GM19372 (cell line): ENCODE measurements around the gene USP17L27.
"Not testable (repeated sequence)": the region's sequence is repeated elsewhere in the genome, so short reads cannot be mapped to it uniquely, and the experiment has no call there.

ENCODE experiments used
- ATAC-seq: cut with Tn5 transposase; IDR thresholded peaks from one replicate; pipeline ENCODE4 v1.9.1; 2021; ENCODE audit warnings: mild to moderate bottlenecking, low read depth, moderate library complexity; ENCODE audit not compliant: unreplicated experiment

The USP17L27 gene, protein sequence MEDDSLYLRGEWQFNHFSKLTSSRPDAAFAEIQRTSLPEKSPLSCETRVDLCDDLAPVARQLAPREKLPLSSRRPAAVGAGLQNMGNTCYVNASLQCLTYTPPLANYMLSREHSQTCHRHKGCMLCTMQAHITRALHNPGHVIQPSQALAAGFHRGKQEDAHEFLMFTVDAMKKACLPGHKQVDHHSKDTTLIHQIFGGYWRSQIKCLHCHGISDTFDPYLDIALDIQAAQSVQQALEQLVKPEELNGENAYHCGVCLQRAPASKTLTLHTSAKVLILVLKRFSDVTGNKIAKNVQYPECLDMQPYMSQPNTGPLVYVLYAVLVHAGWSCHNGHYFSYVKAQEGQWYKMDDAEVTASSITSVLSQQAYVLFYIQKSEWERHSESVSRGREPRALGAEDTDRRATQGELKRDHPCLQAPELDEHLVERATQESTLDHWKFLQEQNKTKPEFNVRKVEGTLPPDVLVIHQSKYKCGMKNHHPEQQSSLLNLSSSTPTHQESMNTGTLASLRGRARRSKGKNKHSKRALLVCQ

DNA sequence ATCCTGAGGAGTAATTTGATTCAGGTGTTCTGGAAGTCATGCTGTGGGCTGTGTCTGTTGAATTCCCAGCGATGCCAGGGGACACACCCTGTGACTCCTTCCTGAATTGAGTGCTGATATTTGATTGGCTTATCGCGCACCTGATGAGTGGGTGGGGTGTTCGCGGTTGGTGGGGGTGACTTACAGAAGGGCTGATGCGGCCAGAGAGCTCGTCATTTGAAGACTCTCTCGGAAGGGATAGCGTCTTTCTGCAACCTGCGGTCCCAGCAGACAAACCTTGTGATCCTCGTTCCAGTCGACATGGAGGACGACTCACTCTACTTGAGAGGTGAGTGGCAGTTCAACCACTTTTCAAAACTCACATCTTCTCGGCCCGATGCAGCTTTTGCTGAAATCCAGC, at the start of gene USP17L27:
TSS of gene USP17L27 (plus strand) at position 301 of the 400 bp plus-strand sequence. CDS start at position 301, 0 bp downstream.
- not testable (repeated sequence) for ATAC-seq

DNA sequence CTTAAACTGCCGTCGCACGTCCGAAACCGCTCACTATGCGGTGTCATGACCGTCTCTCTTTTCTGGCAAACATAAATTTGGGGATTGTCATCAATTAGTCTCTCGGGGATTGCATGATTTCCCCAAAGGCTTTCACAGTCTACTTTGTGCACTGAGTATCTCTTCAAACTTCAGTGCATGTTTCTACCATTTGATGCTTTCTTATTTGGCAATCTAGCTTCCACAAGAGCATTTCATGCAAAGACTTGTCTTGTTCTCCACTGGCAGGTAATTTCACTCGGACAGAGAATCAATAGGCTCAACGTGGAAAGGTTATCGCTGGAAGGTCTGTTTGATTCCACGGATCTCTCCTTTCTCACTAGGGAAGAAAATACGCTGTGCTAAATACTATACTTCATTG, 19.8 kb upstream of the USP17L27 start:
- not testable (repeated sequence) for ATAC-seq

DNA sequence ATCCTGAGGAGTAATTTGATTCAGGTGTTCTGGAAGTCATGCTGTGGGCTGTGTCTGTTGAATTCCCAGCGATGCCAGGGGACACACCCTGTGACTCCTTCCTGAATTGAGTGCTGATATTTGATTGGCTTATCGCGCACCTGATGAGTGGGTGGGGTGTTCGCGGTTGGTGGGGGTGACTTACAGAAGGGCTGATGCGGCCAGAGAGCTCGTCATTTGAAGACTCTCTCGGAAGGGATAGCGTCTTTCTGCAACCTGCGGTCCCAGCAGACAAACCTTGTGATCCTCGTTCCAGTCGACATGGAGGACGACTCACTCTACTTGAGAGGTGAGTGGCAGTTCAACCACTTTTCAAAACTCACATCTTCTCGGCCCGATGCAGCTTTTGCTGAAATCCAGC, 19.1 kb upstream of the USP17L27 start, which contains the start of gene USP17L24:
TSS of gene USP17L24 (plus strand) at position 301 of the 400 bp plus-strand sequence. CDS start at position 301, 0 bp downstream.
- not testable (repeated sequence) for ATAC-seq

DNA sequence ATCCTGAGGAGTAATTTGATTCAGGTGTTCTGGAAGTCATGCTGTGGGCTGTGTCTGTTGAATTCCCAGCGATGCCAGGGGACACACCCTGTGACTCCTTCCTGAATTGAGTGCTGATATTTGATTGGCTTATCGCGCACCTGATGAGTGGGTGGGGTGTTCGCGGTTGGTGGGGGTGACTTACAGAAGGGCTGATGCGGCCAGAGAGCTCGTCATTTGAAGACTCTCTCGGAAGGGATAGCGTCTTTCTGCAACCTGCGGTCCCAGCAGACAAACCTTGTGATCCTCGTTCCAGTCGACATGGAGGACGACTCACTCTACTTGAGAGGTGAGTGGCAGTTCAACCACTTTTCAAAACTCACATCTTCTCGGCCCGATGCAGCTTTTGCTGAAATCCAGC, 14.3 kb upstream of the USP17L27 start, which contains the start of gene USP17L25:
TSS of gene USP17L25 (plus strand) at position 301 of the 400 bp plus-strand sequence. CDS start at position 301, 0 bp downstream.
- not testable (repeated sequence) for ATAC-seq

DNA sequence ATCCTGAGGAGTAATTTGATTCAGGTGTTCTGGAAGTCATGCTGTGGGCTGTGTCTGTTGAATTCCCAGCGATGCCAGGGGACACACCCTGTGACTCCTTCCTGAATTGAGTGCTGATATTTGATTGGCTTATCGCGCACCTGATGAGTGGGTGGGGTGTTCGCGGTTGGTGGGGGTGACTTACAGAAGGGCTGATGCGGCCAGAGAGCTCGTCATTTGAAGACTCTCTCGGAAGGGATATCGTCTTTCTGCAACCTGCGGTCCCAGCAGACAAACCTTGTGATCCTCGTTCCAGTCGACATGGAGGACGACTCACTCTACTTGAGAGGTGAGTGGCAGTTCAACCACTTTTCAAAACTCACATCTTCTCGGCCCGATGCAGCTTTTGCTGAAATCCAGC, 9.6 kb upstream of the USP17L27 start, which contains the start of gene USP17L26:
TSS of gene USP17L26 (plus strand) at position 301 of the 400 bp plus-strand sequence. CDS start at position 301, 0 bp downstream.
- ATAC-seq: not testable (repeated sequence)

DNA sequence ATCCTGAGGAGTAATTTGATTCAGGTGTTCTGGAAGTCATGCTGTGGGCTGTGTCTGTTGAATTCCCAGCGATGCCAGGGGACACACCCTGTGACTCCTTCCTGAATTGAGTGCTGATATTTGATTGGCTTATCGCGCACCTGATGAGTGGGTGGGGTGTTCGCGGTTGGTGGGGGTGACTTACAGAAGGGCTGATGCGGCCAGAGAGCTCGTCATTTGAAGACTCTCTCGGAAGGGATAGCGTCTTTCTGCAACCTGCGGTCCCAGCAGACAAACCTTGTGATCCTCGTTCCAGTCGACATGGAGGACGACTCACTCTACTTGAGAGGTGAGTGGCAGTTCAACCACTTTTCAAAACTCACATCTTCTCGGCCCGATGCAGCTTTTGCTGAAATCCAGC, 4.8 kb upstream of the USP17L27 start, which contains the start of gene USP17L5:
TSS of gene USP17L5 (plus strand) at position 301 of the 400 bp plus-strand sequence. CDS start at position 301, 0 bp downstream.
- ATAC-seq: not testable (repeated sequence)

DNA sequence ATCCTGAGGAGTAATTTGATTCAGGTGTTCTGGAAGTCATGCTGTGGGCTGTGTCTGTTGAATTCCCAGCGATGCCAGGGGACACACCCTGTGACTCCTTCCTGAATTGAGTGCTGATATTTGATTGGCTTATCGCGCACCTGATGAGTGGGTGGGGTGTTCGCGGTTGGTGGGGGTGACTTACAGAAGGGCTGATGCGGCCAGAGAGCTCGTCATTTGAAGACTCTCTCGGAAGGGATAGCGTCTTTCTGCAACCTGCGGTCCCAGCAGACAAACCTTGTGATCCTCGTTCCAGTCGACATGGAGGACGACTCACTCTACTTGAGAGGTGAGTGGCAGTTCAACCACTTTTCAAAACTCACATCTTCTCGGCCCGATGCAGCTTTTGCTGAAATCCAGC, 4.6 kb downstream of the USP17L27 start, which contains the start of gene USP17L28:
TSS of gene USP17L28 (plus strand) at position 301 of the 400 bp plus-strand sequence. CDS start at position 301, 0 bp downstream.
- not testable (repeated sequence) for ATAC-seq

DNA sequence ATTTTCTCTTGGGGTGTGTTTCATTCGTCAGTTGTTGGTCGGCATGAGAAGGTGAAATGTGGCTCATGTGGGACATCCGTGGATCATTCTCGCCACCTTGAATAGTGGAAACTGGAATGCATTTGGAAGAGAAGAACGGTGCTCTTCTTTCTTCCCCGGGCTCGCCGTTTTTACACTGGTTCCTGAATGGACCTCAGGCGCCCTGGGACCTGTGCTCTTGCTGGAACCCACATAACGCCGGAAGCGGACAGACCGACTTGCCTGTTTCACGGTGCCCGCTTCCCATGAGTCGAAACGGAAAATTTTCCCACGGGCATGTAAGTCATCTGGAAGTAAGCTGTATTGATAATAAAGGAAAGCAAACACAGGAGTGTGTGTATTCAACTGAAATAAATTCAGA, 6.9 kb downstream of the USP17L27 start:
- not testable (repeated sequence) for ATAC-seq

DNA sequence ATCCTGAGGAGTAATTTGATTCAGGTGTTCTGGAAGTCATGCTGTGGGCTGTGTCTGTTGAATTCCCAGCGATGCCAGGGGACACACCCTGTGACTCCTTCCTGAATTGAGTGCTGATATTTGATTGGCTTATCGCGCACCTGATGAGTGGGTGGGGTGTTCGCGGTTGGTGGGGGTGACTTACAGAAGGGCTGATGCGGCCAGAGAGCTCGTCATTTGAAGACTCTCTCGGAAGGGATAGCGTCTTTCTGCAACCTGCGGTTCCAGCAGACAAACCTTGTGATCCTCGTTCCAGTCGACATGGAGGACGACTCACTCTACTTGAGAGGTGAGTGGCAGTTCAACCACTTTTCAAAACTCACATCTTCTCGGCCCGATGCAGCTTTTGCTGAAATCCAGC, 9.4 kb downstream of the USP17L27 start, which contains the start of gene USP17L29:
TSS of gene USP17L29 (plus strand) at position 301 of the 400 bp plus-strand sequence. CDS start at position 301, 0 bp downstream.
- ATAC-seq: not testable (repeated sequence)

DNA sequence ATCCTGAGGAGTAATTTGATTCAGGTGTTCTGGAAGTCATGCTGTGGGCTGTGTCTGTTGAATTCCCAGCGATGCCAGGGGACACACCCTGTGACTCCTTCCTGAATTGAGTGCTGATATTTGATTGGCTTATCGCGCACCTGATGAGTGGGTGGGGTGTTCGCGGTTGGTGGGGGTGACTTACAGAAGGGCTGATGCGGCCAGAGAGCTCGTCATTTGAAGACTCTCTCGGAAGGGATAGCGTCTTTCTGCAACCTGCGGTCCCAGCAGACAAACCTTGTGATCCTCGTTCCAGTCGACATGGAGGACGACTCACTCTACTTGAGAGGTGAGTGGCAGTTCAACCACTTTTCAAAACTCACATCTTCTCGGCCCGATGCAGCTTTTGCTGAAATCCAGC, 18.9 kb downstream of the USP17L27 start, which contains the start of gene USP17L30:
TSS of gene USP17L30 (plus strand) at position 301 of the 400 bp plus-strand sequence. CDS start at position 301, 0 bp downstream.
- ATAC-seq: not testable (repeated sequence)

DNA sequence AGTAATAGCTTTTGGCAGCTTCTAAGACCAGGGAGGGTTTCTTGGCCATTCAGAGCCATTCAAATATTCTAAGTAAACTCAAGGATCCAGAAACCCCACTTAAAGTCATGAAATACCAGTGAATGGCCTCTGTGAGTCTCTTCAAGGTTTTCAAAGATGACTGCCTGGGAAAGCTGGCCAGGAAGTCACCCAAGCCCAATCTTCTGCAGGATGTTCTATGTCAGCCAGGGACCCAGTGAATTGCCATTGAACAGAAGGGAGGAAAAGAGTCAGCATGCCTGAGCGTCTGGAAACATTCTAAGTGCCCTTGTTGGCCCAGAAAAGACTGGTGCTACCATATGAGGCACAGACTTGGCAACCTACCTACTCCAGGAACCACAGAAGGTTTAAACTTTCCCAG, 35.9 kb downstream of the USP17L27 start:
- not testable (repeated sequence) for ATAC-seq

DNA sequence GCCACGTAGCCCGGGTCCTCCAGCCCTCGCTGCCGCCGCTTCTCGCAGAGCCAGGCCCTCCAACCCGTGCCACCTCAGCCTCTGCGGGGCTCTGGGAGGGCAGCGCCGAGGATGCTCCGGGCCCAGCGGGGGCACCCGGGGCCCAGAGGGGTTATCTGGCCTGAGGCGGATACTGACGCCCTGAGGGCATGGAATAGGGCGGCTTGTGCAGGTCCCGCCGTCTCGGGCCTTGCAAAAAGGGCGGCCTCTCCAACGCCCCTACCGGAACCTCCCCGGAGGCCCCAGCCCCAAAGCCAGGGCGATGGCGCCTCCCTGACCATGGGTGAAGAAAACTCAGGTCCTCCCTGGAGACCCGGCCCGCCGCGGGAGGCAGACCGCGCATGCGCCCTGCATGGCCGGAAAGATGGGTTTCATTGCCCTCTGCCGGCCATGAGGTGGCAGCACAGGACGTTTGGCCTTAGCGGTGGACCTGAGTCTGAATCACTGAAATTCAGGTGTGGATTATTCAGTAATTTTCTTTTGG, 37.1 kb downstream of the USP17L27 start:
- not testable (repeated sequence) for ATAC-seq

DNA sequence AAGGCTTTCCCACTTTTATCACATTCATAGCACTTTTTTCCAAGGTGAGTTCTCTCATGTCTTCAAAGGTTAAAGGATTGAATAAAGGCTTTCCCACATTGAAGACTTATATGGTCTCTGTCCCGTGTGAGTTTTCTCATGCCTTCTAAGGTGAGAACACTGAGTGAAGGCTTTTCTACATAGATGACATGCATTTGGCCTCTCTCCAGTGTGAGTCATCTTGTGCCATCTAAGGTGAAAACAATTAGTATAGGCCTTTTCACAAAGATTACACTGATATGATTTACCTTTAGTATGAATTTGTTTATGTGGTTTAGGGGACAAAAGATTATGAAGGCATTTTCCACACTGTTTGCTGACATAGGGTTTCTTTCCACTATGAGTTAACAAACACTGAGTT, 40.2 kb downstream of the USP17L27 start:
- ATAC-seq: no peak

DNA sequence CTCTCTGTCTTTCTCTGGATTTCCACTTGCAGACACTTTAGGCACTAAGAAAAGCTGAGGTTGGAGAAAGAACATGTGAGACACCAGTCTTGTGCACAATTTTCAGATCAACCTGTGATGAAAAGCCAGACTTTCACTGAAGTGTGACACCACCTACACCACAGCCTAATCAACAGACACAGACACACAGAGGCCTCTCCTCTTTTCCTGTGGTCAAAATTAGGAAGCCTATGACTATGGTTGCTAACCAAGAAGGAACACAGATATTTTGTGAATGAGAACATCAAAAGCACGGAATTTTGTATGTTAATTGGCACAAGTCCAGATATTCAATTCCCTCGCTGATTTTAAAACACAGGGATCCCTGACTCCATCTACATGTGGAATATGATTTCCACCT, 45.1 kb downstream of the USP17L27 start:
- ATAC-seq: not testable (repeated sequence)
